ENCODE measurements around the gene HAPSTR1.

HAPSTR1 gene

GRCh38 chr16:9112844-9113186 lies 21.4 kb downstream of the HAPSTR1 start:
- peaks cover 61% of the 10 kb centered on the region for H4K20me1 ChIP-seq (ENCODE audit: insufficient read depth, low read length, poor library complexity, severe bottlenecking)
- H3K4me2 ChIP-seq (ENCODE audit: low read depth, low read length, poor library complexity, severe bottlenecking): no peak overlapping the region
- no peaks in the 10 kb centered on the region for H3K9me2 ChIP-seq (replicated peaks; ENCODE audit: low read depth, low read length)
- TF ChIP-seq CTCF (conservative IDR thresholded peaks at IDR 0.05; ENCODE audit: low read length) (no peak), EZH2phosphoT487 (IDR thresholded peaks at IDR 0.05; ENCODE audit: borderline replicate concordance) (no peak)
- H3K27me3 ChIP-seq (ENCODE audit: insufficient read depth, low read length, poor library complexity, severe bottlenecking): no peaks in the 10 kb centered on the region
- H3K4me1 ChIP-seq (ENCODE audit: insufficient read depth, low read length, poor library complexity, severe bottlenecking): no peaks in the 10 kb centered on the region
- no peak overlapping the region for H2AFZ ChIP-seq (ENCODE audit: low read length)
- no peak overlapping the region for H3K4me3 ChIP-seq (ENCODE audit: low read length, poor library complexity, severe bottlenecking)
- H3K9me3 ChIP-seq (ENCODE audit: insufficient read depth, low read depth, low read length): no peaks in the 10 kb centered on the region
- no peak overlapping the region for H3K9ac ChIP-seq (ENCODE audit: low read depth, low read length, poor library complexity, severe bottlenecking)
- H3F3A ChIP-seq (ENCODE audit: low read depth): no peaks in the 10 kb centered on the region
- peaks cover 35% of the 10 kb centered on the region; the same call in 1 of the 2 replicates for H3K36me3 ChIP-seq (ENCODE audit: insufficient read depth, low read length)
- H3K79me2 ChIP-seq (ENCODE audit: insufficient read depth, low read length): peaks cover 87% of the 10 kb centered on the region

GRCh38 chr16:9113707-9114106 lies 22.3 kb downstream of the HAPSTR1 start:
- no peak overlapping the region for H2AFZ ChIP-seq (ENCODE audit: low read length)
- no peaks in the 10 kb centered on the region for H3K9me2 ChIP-seq (replicated peaks; ENCODE audit: low read depth, low read length)
- no peaks in the 10 kb centered on the region for H3K4me1 ChIP-seq (ENCODE audit: insufficient read depth, low read length, poor library complexity, severe bottlenecking)
- H4K20me1 ChIP-seq (ENCODE audit: insufficient read depth, low read length, poor library complexity, severe bottlenecking): peaks cover 54% of the 10 kb centered on the region
- H3K27me3 ChIP-seq (ENCODE audit: insufficient read depth, low read length, poor library complexity, severe bottlenecking): no peaks in the 10 kb centered on the region
- H3K79me2 ChIP-seq (ENCODE audit: insufficient read depth, low read length): peaks cover 79% of the 10 kb centered on the region
- TF ChIP-seq CTCF (conservative IDR thresholded peaks at IDR 0.05; ENCODE audit: low read length) (no peak), EZH2phosphoT487 (IDR thresholded peaks at IDR 0.05; ENCODE audit: borderline replicate concordance) (no peak)
- H3K36me3 ChIP-seq (ENCODE audit: insufficient read depth, low read length): peaks cover 34% of the 10 kb centered on the region; the same call in 1 of the 2 replicates
- H3K4me2 ChIP-seq (ENCODE audit: low read depth, low read length, poor library complexity, severe bottlenecking): no peak overlapping the region
- H3K9ac ChIP-seq (ENCODE audit: low read depth, low read length, poor library complexity, severe bottlenecking): no peak overlapping the region
- no peaks in the 10 kb centered on the region for H3K9me3 ChIP-seq (ENCODE audit: insufficient read depth, low read depth, low read length)
- H3K4me3 ChIP-seq (ENCODE audit: low read length, poor library complexity, severe bottlenecking): no peak overlapping the region
- no peaks in the 10 kb centered on the region for H3F3A ChIP-seq (ENCODE audit: low read depth)

- no peak overlapping the region for H3K4me2 ChIP-seq (ENCODE audit: low read depth, low read length, poor library complexity, severe bottlenecking)
- TF ChIP-seq CTCF (conservative IDR thresholded peaks at IDR 0.05; ENCODE audit: low read length) (no peak), EZH2phosphoT487 (IDR thresholded peaks at IDR 0.05; ENCODE audit: borderline replicate concordance) (no peak)
Observed at GRCh38 chr16:9114112-9114511, 22.7 kb downstream of the HAPSTR1 start.

More at GRCh38 chr16:9114112-9114511, 22.7 kb downstream of the HAPSTR1 start:
- H3K4me3 ChIP-seq (ENCODE audit: low read length, poor library complexity, severe bottlenecking): no peak overlapping the region
- H2AFZ ChIP-seq (ENCODE audit: low read length): no peak overlapping the region
- H3K9me2 ChIP-seq (replicated peaks; ENCODE audit: low read depth, low read length): no peaks in the 10 kb centered on the region
- no peaks in the 10 kb centered on the region for H3K27me3 ChIP-seq (ENCODE audit: insufficient read depth, low read length, poor library complexity, severe bottlenecking)
- peaks cover 30% of the 10 kb centered on the region; the same call in 1 of the 2 replicates for H3K36me3 ChIP-seq (ENCODE audit: insufficient read depth, low read length)
- H4K20me1 ChIP-seq (ENCODE audit: insufficient read depth, low read length, poor library complexity, severe bottlenecking): peaks cover 51% of the 10 kb centered on the region
- no peaks in the 10 kb centered on the region for H3K4me1 ChIP-seq (ENCODE audit: insufficient read depth, low read length, poor library complexity, severe bottlenecking)
- H3K9ac ChIP-seq (ENCODE audit: low read depth, low read length, poor library complexity, severe bottlenecking): no peak overlapping the region
- H3F3A ChIP-seq (ENCODE audit: low read depth): no peaks in the 10 kb centered on the region
- H3K9me3 ChIP-seq (ENCODE audit: insufficient read depth, low read depth, low read length): no peaks in the 10 kb centered on the region
- H3K79me2 ChIP-seq (ENCODE audit: insufficient read depth, low read length): peaks cover 75% of the 10 kb centered on the region

All from Loucy (cell line).